Natural killer cell treated with Interleukin-12 subunit alpha and Interleukin-12 subunit beta and Interleukin-15 and Interleukin-18, amount 100 ng/mL, for 72 hours (primary cell): ENCODE results near the gene OR5T1. TPM values are rescaled to one million over a fixed set of nuclear protein-coding genes. Genes with fewer than 3 reads are reported as not detected.

ENCODE experiments used
- ATAC-seq, 2 donors: fragments of 150-1000 bp; cut with Tn5 transposase in 1 of 2; sonication (Bioruptor Pico), chemical (Tn5 transposase) in 1 of 2; 2 replicates each; pipeline ENCODE4 v1.10.0; 2021
- DNase-seq: peaks from one replicate; pipeline ENCODE4 v3.0.0; 2022; ENCODE audit warnings: low spot score
- H3K27ac Mint-ChIP-seq, 2 donors: 1 replicate in 1 of 2; 2 replicates in 1 of 2; pipeline ENCODE4 v1.8.0; 2022; ENCODE audit warnings: mixed read lengths in 2 of 2, mild to moderate bottlenecking in 1 of 2, moderate library complexity in 1 of 2
- H3K27me3 Mint-ChIP-seq, 2 donors: 1 replicate in 1 of 2; 2 replicates in 1 of 2; pipeline ENCODE4 v1.8.0; 2022; ENCODE audit warnings: mixed read lengths in 2 of 2
- H3K36me3 Mint-ChIP-seq: one replicate; pipeline ENCODE4 v1.8.0; 2022; ENCODE audit warnings: mixed read lengths
- H3K4me1 Mint-ChIP-seq, 2 donors: 1 replicate in 1 of 2; 2 replicates in 1 of 2; pipeline ENCODE4 v1.8.0; 2022; ENCODE audit warnings: low read depth in 2 of 2, mixed read lengths in 2 of 2, mild to moderate bottlenecking in 1 of 2
- H3K4me3 Mint-ChIP-seq: one replicate; pipeline ENCODE4 v1.8.0; 2022; ENCODE audit warnings: mixed read lengths
- H3K9me3 Mint-ChIP-seq: 2 replicates; pipeline ENCODE4 v1.8.0; 2022; ENCODE audit warnings: mixed read lengths
- total RNA-seq, 2 donors: library from RNA; stranded (reverse); gene quantifications; one replicate each; pipeline ENCODE4 v1.2.3, GENCODE V29; 2022

Gene OR5T1
- not detected for total RNA-seq

DNA sequence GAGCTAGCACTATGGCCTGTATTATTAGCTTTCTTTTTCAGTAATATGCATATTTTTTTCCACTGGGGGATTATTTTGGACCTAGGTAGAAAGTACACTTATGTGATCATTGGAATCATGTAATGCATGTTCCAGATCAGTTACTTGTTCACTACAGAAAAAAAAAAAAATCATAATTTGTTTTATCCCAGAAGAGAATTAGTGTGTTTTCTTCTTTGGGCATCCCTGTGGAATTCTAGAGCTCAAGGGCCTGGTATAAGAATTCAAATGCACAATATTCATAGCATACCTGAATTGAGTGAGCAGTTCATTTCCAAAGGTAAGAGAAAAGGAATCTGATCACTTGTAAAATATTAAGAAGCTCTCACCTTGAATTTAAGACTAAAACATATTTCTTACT is at the start of gene OR5T1:
Gene OR5T1, plus strand, starts transcription at position 301 of the 400 bp plus-strand sequence. CDS start 1,485 bp downstream, outside the sequence.
- Mint-ChIP-seq H3K9me3 (peaks cover 14% of the 10 kb centered on the region), H3K27me3 (no peaks in the 10 kb centered on the region), H3K27ac (no peak within 1 kb of the TSS), H3K4me1 (no peaks in the 10 kb centered on the region), H3K4me3 (no peak within 1 kb of the TSS), H3K36me3 (peaks cover 6% of the 10 kb centered on the region)
- no peak for ATAC-seq
- DNase-seq = no peak

DNA sequence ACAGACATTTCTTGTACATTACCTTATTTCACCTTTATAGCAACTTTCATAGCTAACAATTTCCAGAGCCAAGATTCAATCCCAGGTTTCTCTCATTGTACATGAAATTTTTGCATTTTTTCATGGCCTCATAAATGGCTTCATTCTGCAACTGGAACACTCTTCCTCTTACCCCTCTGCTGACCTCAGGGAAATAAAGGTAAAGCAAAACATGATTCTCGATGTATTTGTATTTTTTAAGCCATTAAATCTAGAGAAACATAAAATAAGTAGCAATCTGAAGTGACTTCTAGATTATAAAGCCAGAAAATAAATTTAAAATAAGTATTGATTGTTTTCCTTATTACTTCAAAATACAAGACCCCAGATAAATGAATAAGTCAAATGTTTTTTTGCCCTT is 39.8 kb upstream of the OR5T1 start, which contains the start of gene OR5T2:
Gene OR5T2, minus strand, starts transcription at position 101 of the 400 bp plus-strand sequence. CDS start 1,193 bp downstream, outside the sequence.
- no peak for ATAC-seq
- no peaks in the 10 kb centered on the region for H3K4me1 Mint-ChIP-seq

DNA sequence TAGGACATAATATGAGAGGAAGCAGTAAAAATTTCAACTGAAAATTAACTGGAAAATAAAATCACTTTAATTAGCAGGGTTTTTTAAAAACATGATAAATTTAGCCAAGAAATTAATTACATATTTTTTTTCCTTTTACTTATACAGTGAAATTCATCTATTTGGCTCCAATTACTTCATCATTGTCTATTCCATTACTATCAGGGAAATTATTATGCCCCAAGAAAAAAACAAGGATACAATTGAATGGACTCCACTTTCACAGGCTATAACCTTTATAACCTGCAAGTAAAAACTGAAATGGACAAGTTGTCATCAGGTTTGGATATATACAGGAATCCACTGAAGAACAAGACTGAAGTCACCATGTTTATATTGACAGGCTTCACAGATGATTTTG is 22.0 kb upstream of the OR5T1 start, which contains the start of gene OR5T3:
Gene OR5T3, plus strand, starts transcription at position 301 of the 400 bp plus-strand sequence. Its CDS starts 0 bp downstream, at position 301.
- DNase-seq (no peak), ATAC-seq (no peak)
- no peaks in the 10 kb centered on the region for H3K27me3 Mint-ChIP-seq
- H3K4me1 Mint-ChIP-seq = no peaks in the 10 kb centered on the region
- H3K36me3 Mint-ChIP-seq = peaks cover 4% of the 10 kb centered on the region
- H3K9me3 Mint-ChIP-seq = peaks cover 24% of the 10 kb centered on the region
- H3K4me3 Mint-ChIP-seq = no peak within 1 kb of the TSS
- no peak within 1 kb of the TSS for H3K27ac Mint-ChIP-seq

More for the DNA sequence above, 39.8 kb upstream of the OR5T1 start, which contains the start of gene OR5T2:
- no peaks in the 10 kb centered on the region for H3K36me3 Mint-ChIP-seq
- no peaks in the 10 kb centered on the region for H3K27me3 Mint-ChIP-seq
- H3K9me3 Mint-ChIP-seq = peaks cover 22% of the 10 kb centered on the region
- H3K4me3 Mint-ChIP-seq = no peak within 1 kb of the TSS
- no peak for DNase-seq
- no peak within 1 kb of the TSS for H3K27ac Mint-ChIP-seq

DNA sequence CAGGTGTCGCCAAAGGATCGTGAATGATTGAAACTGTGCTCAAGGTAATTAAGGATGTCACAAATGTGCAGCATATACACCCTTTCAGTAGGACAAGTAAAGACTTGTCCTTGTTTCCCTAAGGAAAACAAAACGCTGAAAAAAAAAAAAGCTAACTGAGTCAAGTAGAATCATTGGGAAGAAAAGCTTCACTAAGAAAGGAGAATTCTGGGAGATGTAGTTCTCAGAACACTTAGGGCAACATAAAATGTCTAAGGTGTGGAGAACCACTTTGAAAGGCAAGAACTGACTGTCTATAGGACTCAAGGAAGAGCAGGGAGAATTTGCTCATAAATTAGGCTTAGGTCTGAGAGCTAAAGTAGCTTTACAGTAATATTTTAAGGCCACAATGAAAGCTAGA is 2.9 kb upstream of the OR5T1 start:
- Mint-ChIP-seq H3K4me1 (no peaks in the 10 kb centered on the region), H3K9me3 (peaks cover 16% of the 10 kb centered on the region), H3K36me3 (peaks cover 14% of the 10 kb centered on the region), H3K27ac (no peak overlapping the region), H3K4me3 (no peak overlapping the region), H3K27me3 (no peaks in the 10 kb centered on the region)
- no peak for DNase-seq
- no peak for ATAC-seq

DNA sequence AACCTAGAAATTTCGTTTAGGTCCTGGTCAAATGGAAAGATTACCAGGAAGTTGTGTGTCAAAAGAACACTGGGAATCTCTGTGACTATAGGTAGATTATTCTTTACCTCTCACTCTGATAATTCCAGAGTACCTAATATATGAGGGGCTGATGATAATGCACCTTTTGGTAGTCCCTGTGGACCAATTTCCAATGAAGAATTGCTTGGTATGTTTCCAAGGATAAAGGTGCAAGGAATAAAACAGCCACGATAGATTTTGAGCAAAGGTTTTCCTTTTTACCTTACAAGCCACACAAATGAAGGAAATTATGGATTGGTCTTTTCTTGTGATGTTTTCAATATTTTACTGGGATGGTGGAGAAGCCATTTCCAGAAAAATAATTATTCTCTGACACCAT is 18.2 kb downstream of the OR5T1 start, which contains the start of gene OR8H1:
Gene OR8H1, minus strand, starts transcription at position 101 of the 400 bp plus-strand sequence. CDS start 1,192 bp downstream, outside the sequence.
- Mint-ChIP-seq H3K4me1 (no peaks in the 10 kb centered on the region), H3K4me3 (no peak within 1 kb of the TSS), H3K27me3 (no peaks in the 10 kb centered on the region), H3K27ac (no peak within 1 kb of the TSS), H3K36me3 (peaks cover 13% of the 10 kb centered on the region), H3K9me3 (peaks cover 15% of the 10 kb centered on the region)
- ATAC-seq (no peak), DNase-seq (no peak)

DNA sequence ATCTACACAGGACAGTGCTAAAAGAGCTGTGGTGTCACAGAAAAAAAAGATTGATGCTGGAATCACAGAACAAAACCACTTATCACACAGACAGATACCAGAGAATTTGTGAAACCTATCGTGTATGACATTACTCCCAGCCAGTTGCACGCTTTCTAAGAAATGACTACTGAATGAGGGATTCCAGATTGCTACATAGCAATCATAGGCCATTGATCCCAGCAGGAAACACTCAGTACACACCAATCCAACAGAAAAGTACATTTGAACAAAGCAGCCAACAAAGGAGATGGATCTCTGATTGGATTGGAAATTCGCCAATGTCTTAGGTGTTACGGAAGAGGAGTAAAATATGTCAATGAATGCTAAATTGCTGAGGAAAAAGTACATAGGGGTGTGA is 22.9 kb downstream of the OR5T1 start:
- Mint-ChIP-seq H3K4me3 (no peak overlapping the region), H3K36me3 (peaks cover 10% of the 10 kb centered on the region), H3K9me3 (peaks cover 9% of the 10 kb centered on the region), H3K27ac (no peak overlapping the region), H3K27me3 (no peaks in the 10 kb centered on the region), H3K4me1 (no peaks in the 10 kb centered on the region)
- ATAC-seq (no peak), DNase-seq (no peak)

DNA sequence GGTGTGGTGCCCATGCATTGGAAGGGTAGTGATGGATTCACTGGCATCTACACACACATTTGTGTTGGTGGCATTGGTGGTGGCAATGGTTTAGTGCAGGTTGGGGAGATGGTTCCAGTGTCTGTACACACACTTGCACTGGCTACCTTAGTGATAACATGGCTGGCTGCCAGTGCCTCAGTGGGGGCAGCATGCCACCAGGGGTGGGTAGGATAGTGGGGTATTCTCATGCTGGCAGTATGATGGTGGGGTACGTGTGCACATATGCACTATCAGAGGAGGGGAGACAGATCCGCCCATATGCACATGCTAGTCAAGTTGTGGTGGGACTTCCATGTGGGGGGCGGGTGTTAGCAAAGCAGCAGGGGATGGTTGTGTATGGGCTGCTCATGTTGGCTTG is 33.9 kb downstream of the OR5T1 start:
- Mint-ChIP-seq H3K4me3 (no peak overlapping the region), H3K36me3 (peaks cover 17% of the 10 kb centered on the region), H3K4me1 (no peaks in the 10 kb centered on the region), H3K9me3 (peaks cover 38% of the 10 kb centered on the region), H3K27me3 (no peaks in the 10 kb centered on the region), H3K27ac (no peak overlapping the region)
- DNase-seq (no peak), ATAC-seq (no peak)

DNA sequence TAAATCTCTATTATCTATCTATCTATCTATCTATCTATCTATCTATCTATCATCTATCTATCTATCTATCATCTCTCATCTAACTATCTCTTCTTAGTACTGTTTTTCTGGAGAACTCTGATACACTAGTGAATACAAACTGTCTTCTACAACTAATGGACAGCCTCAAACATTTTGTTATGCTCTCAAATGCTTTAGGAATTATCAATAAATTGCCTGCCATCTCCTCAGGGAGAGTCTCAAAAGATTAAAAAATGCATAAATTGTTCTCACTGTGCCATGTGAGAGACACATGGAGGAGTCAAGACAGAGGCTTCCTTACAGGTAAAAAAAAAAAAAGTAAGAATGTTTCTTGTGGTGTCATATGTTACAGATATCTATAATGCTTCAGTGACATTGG is 40.9 kb downstream of the OR5T1 start, which contains the start of gene OR8K3:
Gene OR8K3, plus strand, starts transcription at position 301 of the 400 bp plus-strand sequence. CDS start 3,163 bp downstream, outside the sequence.
- no peak for DNase-seq
- Mint-ChIP-seq H3K4me3 (no peak within 1 kb of the TSS), H3K27ac (no peak within 1 kb of the TSS), H3K9me3 (peaks cover 27% of the 10 kb centered on the region), H3K4me1 (no peaks in the 10 kb centered on the region), H3K36me3 (peaks cover 5% of the 10 kb centered on the region), H3K27me3 (no peaks in the 10 kb centered on the region)
- ATAC-seq = no peak

Other genes with a start within 250 kb of the OR5T1 start
- not detected for gene OR5AS1, start 246.5 kb upstream of the OR5T1 start, total RNA-seq
- gene OR8I2, start 180.8 kb upstream of the OR5T1 start, total RNA-seq = not detected
- not detected for gene OR8H2, start 170.5 kb upstream of the OR5T1 start, total RNA-seq
- gene OR8H3, start 151.8 kb upstream of the OR5T1 start, total RNA-seq = not detected
- gene OR8J3, start 134.0 kb upstream of the OR5T1 start, total RNA-seq = not detected
- not detected for gene OR8K5, start 113.8 kb upstream of the OR5T1 start, total RNA-seq
- not detected for gene OR5J2, start 97.5 kb upstream of the OR5T1 start, total RNA-seq
- not detected for gene OR5T2, start 39.9 kb upstream of the OR5T1 start, total RNA-seq
- not detected for gene OR5T3, start 21.9 kb upstream of the OR5T1 start, total RNA-seq
- not detected for gene OR8H1, start 18.1 kb downstream of the OR5T1 start, total RNA-seq
- gene OR8K3, start 41.0 kb downstream of the OR5T1 start, total RNA-seq = not detected
- not detected for gene OR8K1, start 71.9 kb downstream of the OR5T1 start, total RNA-seq
- gene OR8J1, start 80.1 kb downstream of the OR5T1 start, total RNA-seq = not detected
- not detected for gene OR8U1, start 101.5 kb downstream of the OR5T1 start, total RNA-seq
- gene OR5AL1, start 138.5 kb downstream of the OR5T1 start, total RNA-seq = not detected
- not detected for gene OR5M3, start 199.2 kb downstream of the OR5T1 start, total RNA-seq
- not detected for gene OR5M8, start 217.2 kb downstream of the OR5T1 start, total RNA-seq